Esophagus muscularis mucosa (tissue), 3 donors: ENCODE data around the gene ADAMTS7.
"Not testable (repeated sequence)": the region's sequence is repeated elsewhere in the genome, so short reads cannot be mapped to it uniquely, and the experiment has no call there.

Source experiments
- POLR2A ChIP-seq: fragments of 450-650 bp; IDR thresholded peaks from one replicate; pipeline ENCODE4 v1.6.1; 2017; ENCODE audit warnings: antibody characterized with exemption, moderate library complexity, mild to moderate bottlenecking, low read depth
- POLR2AphosphoS5 ChIP-seq, 2 donors: sonication (generic); formaldehyde crosslinking; IDR thresholded peaks; one replicate each; pipeline ENCODE4 v1.6.1; 2017; ENCODE audit warnings: antibody characterized with exemption in 2 of 2
- TF ChIP-seq, protein P1 (sequence below), 3 experiments: fragments of 200-600 bp in 2 of 3; fragments of 450-650 bp in 1 of 3; sonication (generic) in 2 of 3; IDR thresholded peaks; one replicate each; pipeline ENCODE4 v1.5.1; 2017 to 2019; ENCODE audit warnings: antibody characterized with exemption in 3 of 3, mild to moderate bottlenecking in 2 of 3, moderate library complexity in 1 of 3

DNA sequence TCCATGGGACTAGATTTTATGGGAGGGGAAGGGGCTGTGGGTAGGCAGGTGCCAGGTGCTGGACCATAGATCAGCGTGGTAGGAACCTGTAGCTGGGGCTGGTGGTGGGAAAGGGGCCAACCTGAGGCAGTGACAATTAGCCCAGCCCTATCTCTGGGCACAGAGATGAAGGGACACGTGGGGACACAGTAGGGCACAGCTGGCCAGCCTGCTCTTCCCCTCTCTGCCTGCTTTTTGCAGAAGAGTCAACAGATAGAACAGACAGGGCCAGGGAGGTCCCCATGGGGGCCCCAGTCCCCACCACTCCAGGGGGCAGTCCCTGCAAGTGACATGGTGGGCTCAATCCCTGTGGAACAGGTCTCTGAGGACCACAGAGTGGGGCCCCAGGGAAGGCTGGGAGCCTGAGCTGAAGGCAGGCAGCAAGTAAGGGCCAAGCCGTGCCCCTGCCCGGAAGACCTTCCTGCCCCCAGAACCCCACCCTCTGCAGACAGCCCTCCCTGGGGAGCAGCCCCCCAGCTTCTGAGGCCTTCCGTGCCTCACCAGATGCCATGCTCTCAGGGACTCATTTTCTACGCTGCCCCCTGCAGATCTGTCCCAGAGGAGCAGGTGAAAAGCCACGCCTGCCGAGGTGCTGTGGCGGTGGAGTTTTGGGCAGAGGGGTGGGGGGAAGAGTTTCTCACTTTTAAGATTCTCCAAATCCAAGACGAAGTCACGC is 52.6 kb downstream of the ADAMTS7 start:
- not testable (repeated sequence) for TF ChIP-seq POLR2AphosphoS5 (IDR thresholded peaks at IDR 0.05); POLR2A
- TF ChIP-seq, protein P1, sequence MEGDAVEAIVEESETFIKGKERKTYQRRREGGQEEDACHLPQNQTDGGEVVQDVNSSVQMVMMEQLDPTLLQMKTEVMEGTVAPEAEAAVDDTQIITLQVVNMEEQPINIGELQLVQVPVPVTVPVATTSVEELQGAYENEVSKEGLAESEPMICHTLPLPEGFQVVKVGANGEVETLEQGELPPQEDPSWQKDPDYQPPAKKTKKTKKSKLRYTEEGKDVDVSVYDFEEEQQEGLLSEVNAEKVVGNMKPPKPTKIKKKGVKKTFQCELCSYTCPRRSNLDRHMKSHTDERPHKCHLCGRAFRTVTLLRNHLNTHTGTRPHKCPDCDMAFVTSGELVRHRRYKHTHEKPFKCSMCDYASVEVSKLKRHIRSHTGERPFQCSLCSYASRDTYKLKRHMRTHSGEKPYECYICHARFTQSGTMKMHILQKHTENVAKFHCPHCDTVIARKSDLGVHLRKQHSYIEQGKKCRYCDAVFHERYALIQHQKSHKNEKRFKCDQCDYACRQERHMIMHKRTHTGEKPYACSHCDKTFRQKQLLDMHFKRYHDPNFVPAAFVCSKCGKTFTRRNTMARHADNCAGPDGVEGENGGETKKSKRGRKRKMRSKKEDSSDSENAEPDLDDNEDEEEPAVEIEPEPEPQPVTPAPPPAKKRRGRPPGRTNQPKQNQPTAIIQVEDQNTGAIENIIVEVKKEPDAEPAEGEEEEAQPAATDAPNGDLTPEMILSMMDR (IDR thresholded peaks at IDR 0.05), result not testable (repeated sequence)
